HG03095 (cell line): ENCODE data around the gene PAGE5.

Experiments
- ATAC-seq: cut with Tn5 transposase; IDR thresholded peaks from one replicate; pipeline ENCODE4 v1.9.1; 2021; ENCODE audit warnings: moderate library complexity; ENCODE audit not compliant: unreplicated experiment

Gene PAGE5

GRCh38 chrX:55220119-55220794, at the start of gene PAGE5:
Gene PAGE5, plus strand, starts transcription at chrX:55220346. Its CDS starts 1,037 bp downstream, at chrX:55221383.
- ATAC-seq, result no peak

- ATAC-seq, result no peak
Observed at GRCh38 chrX:55187281-55187680, 32.9 kb upstream of the PAGE5 start.

GRCh38 chrX:55196688-55197087, 23.5 kb upstream of the PAGE5 start:
- ATAC-seq, result no peak

- no peak for ATAC-seq
Observed at GRCh38 chrX:55201930-55202579, 18.1 kb upstream of the PAGE5 start.

GRCh38 chrX:55206162-55206941, 13.8 kb upstream of the PAGE5 start:
- ATAC-seq, result no peak

- ATAC-seq, result no peak
Observed at GRCh38 chrX:55210931-55211677, 9.0 kb upstream of the PAGE5 start.

GRCh38 chrX:55213381-55213780, 6.8 kb upstream of the PAGE5 start:
- ATAC-seq, result no peak

- ATAC-seq, result no peak
Observed at GRCh38 chrX:55240788-55241340, 20.7 kb downstream of the PAGE5 start.

- ATAC-seq, result no peak
Observed at GRCh38 chrX:55253528-55253927, 33.4 kb downstream of the PAGE5 start.

GRCh38 chrX:55260806-55261205, 40.7 kb downstream of the PAGE5 start:
- no peak for ATAC-seq

GRCh38 chrX:55264816-55265215, 44.7 kb downstream of the PAGE5 start, which contains the start of gene PAGE3:
Gene PAGE3, minus strand, starts transcription at chrX:55264916. Its CDS starts 1,013 bp downstream, at chrX:55263903.
- no peak for ATAC-seq
